Tongue (tissue), 2 donors: ENCODE data around the gene PRDM5. TPM values are rescaled to one million over a fixed set of nuclear protein-coding genes. Genes with fewer than 3 reads are reported as not detected.
A peak's percentile ranks its signal among the peaks of the same experiment; 100 is the strongest.

Experiments
- DNase-seq: peaks from one replicate; pipeline ENCODE4 v3.0.0-alpha.2; 2015
- total RNA-seq: library from RNA; depleted of rRNA; stranded (reverse); fragments of >200 nt; gene quantifications from one replicate; pipeline ENCODE4 v1.2.3, GENCODE V29; 2014

The PRDM5 gene
- total RNA-seq, 1 donor from 2014 or later = 36.4 TPM

GRCh38 chr4:120819805-120820437 is 102.6 kb downstream of the PRDM5 start:
- DNase-seq = no peak

GRCh38 chr4:120816296-120816965 is 106.1 kb downstream of the PRDM5 start:
- peak; percentile 41 for DNase-seq

- DNase-seq = no peak
Measured at GRCh38 chr4:120815361-120815760, 107.2 kb downstream of the PRDM5 start.

DNA sequence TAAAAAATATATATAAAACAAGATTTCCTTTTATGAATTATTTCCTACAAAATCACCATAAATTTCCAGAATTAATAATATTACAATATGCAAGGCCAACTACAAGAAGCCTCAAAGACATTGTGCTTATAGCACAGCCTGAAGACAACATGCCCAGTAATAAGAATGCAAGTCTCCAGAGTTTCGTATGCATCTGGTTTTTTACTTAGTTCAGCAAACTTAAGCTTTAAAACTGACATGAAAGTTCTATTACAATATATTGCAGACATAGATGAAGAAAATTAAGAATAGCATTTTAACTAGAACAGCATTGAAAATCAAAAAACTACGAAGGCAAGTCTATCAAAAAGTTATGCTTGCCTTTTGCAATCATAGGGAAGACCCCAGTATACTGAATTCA is 107.6 kb downstream of the PRDM5 start:
- DNase-seq = no peak

DNA sequence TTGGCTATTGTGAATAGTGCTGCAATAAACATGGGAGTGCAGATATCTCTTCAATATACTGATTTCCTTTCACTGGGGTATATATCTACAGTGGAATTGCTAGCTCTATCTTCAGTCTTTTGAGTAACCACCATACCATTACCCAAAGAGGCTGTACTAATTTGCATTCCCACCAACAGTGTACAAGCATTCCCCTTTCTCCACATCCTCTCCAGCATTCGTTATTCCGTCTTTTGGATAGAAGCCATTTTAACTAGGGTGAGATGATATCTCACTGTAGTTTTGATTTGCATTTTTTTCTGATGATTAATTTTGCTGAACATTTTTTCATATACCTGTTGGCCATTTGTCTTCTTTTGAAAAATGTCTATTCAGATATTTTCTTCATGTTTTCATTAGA is 110.3 kb downstream of the PRDM5 start:
- DNase-seq = no peak

DNA sequence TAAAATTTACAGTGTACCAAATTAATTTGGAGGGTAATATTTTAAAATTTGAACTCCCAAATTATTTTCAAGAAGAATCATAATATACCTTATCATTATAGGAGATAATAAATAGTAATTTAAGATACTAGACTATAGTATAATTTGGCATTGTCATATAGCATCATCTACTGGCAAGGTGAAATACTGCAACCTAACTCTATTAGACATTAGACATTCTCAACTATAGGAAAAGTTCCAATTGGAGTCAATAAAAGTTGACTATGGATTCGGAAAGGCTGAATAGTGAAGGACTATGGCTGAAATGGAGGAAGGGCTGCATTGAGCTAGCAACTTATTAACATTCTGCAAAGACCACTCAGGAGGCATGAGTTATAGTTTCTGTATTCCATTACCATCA is 113.0 kb downstream of the PRDM5 start:
- no peak for DNase-seq

DNA sequence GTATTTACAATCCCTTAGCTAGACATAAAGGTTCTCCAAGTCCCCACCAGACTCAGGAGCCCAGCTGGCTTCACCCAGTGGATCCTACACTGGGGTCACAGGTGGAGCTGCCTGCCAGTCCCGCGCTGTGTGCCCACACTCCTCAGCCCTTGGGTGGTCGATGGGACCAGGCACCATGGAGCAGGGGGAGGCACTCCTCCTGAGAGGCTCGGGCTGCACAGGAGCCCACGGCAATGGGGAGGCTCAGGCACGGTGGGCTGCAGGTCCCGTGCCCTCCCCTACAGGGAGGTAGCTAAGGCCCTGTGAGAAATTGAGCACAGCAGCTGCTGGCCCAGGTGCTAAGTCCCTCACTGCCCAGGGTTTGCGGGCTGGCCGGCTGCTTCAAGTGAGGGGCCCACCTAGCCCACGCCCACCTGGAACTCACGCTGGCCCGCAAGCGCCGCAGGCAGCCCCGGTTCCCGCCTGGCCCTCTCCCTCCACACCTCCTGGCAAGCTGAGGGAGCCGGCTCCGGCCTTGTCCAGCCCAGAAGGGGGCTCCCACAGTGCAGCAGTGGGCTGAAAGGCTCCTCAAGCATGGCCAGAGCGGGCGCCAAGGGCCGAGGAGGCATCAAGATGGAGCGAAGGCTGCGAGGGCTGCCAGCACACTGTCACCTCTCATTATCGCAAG is 113.9 kb downstream of the PRDM5 start:
- DNase-seq = no peak

- DNase-seq = peak; percentile 38
Measured at GRCh38 chr4:120801137-120801758, 121.3 kb downstream of the PRDM5 start.

DNA sequence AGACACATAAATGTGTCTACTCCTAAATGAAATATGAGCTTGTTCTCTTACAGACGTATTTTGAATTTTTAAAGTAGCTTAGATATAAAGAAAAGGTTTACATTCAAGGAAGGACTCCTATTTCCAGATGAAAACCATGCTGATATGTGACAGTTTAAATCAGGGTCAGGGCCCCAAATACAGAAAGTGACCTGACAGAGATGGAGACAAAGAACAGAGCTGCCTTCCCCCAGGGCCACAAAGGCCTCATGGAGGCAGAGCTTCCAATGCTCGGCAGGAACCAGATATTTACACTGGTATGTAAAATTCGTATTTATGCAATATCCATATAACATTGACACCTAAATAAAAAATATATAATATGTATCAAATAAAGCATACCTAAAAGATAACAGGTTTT is 124.0 kb downstream of the PRDM5 start:
- DNase-seq = no peak

DNA sequence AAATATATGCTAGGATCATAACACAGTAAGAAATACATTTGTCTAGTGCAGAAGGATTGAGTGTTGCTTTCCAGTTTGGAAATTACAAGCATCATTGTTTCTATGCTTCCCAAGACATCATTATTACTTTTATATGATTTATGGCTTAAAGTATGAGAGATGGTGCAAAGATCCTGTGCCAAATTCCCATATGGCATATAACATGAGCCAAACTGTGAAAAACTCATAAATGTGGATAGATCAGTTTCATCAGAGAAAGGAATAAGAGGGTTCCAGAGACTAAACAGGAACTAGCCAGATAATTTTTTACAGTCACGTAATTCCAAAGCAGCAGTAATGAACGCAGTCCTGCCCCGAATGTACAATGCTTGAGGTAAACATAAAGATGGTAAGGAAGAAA is 126.3 kb downstream of the PRDM5 start:
- no peak for DNase-seq

DNA sequence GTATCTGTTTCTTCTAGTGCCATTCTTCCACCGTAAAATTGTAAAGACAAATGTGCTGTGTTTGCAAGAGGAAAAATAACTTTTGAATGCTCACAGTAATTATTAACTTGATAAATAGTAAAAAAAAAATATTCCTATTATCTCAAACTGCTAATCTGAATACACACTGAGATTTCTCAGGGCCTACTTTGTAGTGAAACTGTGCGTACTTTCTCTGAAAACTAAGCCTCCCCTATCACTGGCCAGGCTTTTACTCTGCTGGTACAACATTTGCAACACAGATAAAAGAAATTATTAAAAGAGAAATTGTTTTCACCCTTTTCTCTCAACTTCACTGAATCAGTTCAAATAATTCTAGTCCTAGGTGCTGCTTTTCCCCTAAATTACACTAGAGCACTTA is 137.3 kb downstream of the PRDM5 start:
- DNase-seq = no peak

DNA sequence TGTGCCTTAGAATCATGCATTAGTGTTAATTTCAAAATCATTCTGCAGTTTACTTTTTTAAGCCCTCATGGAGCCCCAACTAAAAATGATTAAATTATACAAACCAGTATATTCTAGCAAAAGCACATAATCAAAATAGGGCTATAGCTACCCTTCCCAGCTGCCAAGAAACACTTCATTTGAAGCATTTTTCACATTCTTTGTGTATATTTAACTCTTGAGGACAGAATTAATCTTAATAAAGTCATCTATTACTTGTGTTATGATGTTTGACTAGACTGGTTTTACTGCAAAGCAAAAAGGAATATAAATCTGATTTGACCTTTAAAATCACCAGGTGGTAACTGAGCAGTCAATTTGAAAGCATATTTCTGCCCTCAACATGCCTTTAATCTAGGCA is 145.1 kb downstream of the PRDM5 start:
- DNase-seq = no peak

DNA sequence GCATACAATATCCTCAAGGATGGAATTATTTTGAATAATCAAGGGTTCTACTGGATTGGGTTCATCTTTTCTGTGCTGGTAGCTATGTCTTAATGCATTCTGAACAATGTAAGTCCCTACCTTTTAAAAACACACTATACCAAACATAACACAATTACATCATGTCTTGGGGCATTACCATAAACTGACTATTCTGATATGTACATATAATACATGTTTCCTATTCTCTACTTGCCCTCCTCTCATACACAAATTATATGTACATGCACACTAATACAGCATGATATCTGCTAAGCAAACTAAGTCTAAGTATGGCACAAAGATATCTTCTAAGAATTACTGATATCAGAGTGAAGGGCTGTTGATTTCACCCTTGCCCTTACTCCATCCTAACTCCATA is 147.1 kb downstream of the PRDM5 start:
- no peak for DNase-seq

GRCh38 chr4:120773641-120774040 is 148.9 kb downstream of the PRDM5 start:
- DNase-seq = no peak

DNA sequence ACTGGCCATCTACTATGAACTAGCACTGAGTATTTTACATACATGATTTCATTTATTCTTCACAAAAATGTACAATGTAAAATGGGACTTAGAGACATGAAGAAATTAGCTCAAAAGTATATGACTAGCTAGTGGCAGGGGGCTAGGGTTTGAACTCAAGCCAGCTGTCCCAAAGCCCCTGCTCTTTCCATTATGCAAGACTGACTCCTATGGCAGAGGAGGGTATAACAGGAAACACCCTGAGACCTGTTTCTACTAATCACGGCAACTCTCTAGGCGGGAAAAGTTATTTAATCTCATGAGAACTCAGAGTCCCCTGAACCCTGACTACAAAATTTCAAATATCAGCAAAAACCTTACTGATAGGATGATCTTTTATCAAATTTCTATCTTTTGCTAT is 150.6 kb downstream of the PRDM5 start:
- no peak for DNase-seq

DNA sequence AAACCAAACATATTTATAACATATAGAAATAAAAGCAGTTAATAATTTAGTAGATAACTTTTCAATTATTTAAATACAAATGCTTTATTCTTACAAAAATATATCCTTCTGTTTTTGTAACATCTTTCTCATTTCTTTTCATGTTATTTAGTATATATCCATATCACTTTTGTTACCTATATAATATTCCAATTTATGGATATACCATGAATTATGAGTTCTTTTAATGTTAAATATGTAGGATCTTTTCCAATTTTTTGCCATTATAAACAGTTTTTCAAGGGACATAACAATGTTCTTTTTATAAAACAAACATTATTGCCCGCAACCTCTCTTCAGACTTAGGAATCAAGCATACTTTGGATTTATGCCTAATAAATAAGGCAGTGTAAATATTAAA is 151.6 kb downstream of the PRDM5 start:
- no peak for DNase-seq

- no peak for DNase-seq
Measured at GRCh38 chr4:120769227-120769626, 153.3 kb downstream of the PRDM5 start.

DNA sequence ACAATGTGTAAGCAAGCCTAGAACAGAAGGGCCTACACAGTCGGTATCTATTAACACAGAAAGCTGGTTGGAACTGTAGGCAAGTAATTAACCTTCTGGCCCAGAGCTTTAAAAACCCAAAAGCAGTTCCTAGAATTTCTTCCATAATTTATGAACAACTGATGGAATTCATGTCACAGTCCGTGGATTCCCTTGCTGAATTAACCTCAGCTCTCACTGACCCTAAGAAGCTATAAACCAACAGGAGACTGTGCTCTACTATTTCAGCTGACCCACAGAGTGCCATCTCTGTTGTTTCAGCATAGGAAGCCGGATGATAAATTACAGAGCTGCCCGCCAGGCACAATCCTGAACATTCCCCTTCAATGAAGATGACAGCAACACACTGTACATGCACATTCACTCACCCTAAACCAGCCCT is 157.3 kb downstream of the PRDM5 start:
- DNase-seq = no peak

- DNase-seq = no peak
Measured at GRCh38 chr4:120763650-120764049, 158.9 kb downstream of the PRDM5 start.

GRCh38 chr4:120761070-120761469 is 161.5 kb downstream of the PRDM5 start:
- DNase-seq = peak; percentile 15

GRCh38 chr4:120760047-120760446 is 162.5 kb downstream of the PRDM5 start:
- no peak for DNase-seq

DNA sequence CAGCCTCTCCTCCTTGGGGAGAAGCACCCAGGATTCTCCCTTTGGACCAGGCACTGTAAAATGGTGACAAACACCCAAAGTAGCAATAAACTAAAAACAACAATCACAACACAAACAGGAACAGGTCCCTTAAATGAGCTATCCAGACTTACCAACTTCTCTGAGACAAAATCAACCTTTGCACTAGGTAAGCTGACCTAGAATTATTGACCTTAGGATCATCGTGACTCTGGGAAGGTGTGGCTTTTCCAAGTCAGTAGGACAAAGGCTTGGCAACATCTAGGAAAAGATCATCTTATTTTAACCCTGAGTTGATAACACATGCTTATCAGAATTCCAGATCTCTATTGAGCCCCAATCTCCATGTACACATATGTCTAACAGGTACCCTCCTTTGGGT is 166.7 kb downstream of the PRDM5 start:
- no peak for DNase-seq

DNA sequence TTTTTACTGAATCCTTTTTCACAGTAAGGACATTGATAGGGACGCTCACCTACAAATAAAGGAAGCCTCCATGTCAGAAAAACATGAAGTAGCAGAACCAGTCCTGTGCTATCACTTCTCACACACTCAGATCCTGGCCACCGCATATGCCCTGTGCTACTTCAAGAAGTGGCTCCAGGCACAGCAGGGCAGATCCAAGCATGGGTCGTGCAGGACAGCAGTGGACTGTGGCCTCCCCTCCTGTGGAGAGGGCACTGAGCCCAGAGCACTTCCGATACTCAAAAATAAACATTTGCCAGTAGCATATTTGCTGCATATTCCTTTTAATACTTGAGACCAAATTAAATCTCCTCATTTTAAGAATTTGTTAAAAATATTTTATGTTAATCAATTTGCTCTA is 167.9 kb downstream of the PRDM5 start:
- no peak for DNase-seq
